ENCODE data around the gene S100A2. TPM values are rescaled to one million over a fixed set of nuclear protein-coding genes. Genes with fewer than 3 reads are reported as not detected.

S100A2 gene
- total and polyA plus RNA-seq, 2 donors (not counting 3 experiments of a cell fraction or from before 2014, with no cell fraction given) = 4.0 to 4.3 TPM

DNA sequence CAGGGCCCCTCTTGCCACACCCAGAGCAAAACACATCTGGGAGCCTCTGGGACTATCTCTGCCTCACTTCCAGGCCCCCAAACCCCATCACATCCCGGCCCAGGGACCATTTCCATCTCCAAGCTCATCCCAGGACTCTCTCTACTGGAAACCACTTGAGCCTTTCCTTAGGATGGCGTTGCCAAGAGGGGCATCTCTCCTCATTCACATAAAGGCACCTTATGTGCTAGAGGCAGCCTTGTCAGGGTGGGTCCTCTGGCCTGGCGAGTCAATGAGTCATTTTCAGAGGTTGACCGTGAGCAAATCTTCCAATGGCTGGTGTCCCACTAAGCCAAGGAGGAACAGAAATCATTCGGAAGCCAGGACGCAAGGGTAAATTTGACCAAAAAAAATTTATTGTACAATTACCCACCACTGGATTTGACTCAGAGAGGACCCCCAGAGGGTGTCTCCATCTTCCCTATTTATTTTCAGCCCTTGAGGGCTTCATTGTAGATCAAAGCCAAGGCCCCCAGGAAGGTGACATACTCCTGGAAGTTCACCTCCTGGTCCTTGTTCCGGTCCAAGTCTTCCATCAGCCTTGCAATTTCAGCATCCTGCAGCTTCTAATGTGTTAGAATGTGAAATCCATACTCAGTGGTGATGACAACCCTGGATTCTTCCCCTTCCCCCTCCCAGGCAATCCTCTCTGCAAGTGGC is 31.3 kb downstream of the S100A2 start:
- POLR2A ChIA-PET = interaction anchor here (0.6 to 3.9 kb wide), 6 partner anchors 11 to 193 kb away, joined by 3 to 32 read pairs (median 5); partner anchors contain the start of genes CHTOP, INTS3, S100A13 and S100A2
- H3K4me3 ChIP-seq (replicated peaks in 1 of 3; ENCODE audit: insufficient read depth in 1 of 3, low read depth in 1 of 3, low read length in 3 of 3) = peak overlapping the region; percentile 34 to 84 (median 81)
- intact Hi-C loops (cut with micrococcal nuclease) = no loop called here
- no peak for DNase-seq (ENCODE audit: low read depth, low spot score)
- no peaks in the 10 kb centered on the region for H3K27me3 ChIP-seq (ENCODE audit: control insufficient read depth in 2 of 2, insufficient read depth in 2 of 2, low read length in 2 of 2)
- H3K79me2 ChIP-seq (ENCODE audit: control insufficient read depth, insufficient read depth, low read length) = peaks cover 15% of the 10 kb centered on the region
- H3K4me1 ChIP-seq (ENCODE audit: control insufficient read depth, extremely low read depth, insufficient read depth, low read length) = peaks cover 43% of the 10 kb centered on the region
- H3K36me3 ChIP-seq (ENCODE audit: control insufficient read depth in 2 of 2, extremely low read depth in 1 of 2, insufficient read depth in 2 of 2, low read length in 2 of 2) = no peaks in the 10 kb centered on the region
- H2AFZ ChIP-seq (ENCODE audit: low read depth, low read length) = no peak overlapping the region
- CTCF ChIA-PET = interaction anchor here (0.9 to 5.8 kb wide), 11 partner anchors 10 to 119 kb away, joined by 3 to 216 read pairs (median 12); partner anchors contain the start of genes S100A1, S100A13, S100A2 and S100A3
- no peaks in the 10 kb centered on the region for H4K20me1 ChIP-seq (replicated peaks; ENCODE audit: control insufficient read depth, extremely low read depth, insufficient read depth, low read length)
- dilution Hi-C loops (cut with MboI; ENCODE audit: extremely low pct_ligation_motif_present, low sequenced_read_pairs) = no loop called here
- no peak for FAIRE-seq
- BruUV-seq (replicated peaks) = TSS peak; percentile 93
- no peaks in the 10 kb centered on the region for H3K9me3 ChIP-seq (replicated peaks; ENCODE audit: control insufficient read depth, insufficient read depth, low read length)
- peak overlapping the region; percentile 96 for H3K27ac ChIP-seq (ENCODE audit: insufficient read depth, low read depth, low read length)
- H3K9me1 ChIP-seq (replicated peaks; ENCODE audit: control insufficient read depth, extremely low read depth, insufficient read depth, low read length) = no peaks in the 10 kb centered on the region
- TF ChIP-seq GATA2 (IDR thresholded peaks at IDR 0.05; ENCODE audit: insufficient read depth, insufficient read length, low read depth, low read length) (no peak), POLR2A (IDR thresholded peaks at IDR 0.05; ENCODE audit: low read depth, low read length) (no peak), MYC (IDR thresholded peaks at IDR 0.05; ENCODE audit: low read depth, low read length) (no peak)
- H3K9ac ChIP-seq (replicated peaks; ENCODE audit: extremely low read depth, insufficient read depth, low read length) = peak overlapping the region; percentile 86
- peak overlapping the region; percentile 91 for H3K4me2 ChIP-seq (ENCODE audit: insufficient read depth, low read length)

DNA sequence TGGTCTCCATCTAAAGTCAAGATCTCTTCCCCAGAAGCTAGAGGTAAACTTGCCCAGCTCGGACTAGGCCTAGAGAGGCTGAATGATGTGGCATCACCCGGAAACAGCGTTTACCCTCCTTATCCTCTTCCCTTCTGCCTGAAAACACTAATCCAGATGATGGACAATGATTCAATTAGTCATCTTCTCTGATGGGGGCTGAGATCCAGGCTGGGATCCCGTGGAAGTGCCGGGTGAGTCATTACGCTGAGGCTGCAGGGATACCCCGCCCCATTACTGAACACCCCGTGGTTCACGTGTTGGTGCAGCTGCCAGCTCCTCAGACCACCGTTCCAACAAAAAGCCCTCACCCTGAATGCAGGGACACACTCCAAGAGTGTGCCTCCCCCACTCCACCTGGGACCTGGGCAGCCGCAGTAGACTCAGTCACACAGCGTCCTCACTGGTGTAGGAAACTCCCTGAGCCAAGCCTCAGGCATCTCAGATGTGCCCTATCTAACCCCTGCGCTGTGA is 31.9 kb downstream of the S100A2 start:
- FAIRE-seq = peak; percentile 97
- peak overlapping the region; percentile 91 for H3K4me2 ChIP-seq (ENCODE audit: insufficient read depth, low read length)
- BruUV-seq (replicated peaks) = no TSS peak

More for the DNA sequence above, 31.9 kb downstream of the S100A2 start:
- Histone ChIP-seq H3K4me1 (ENCODE audit: control insufficient read depth, extremely low read depth, insufficient read depth, low read length) (peaks cover 43% of the 10 kb centered on the region), H3K79me2 (ENCODE audit: control insufficient read depth, insufficient read depth, low read length) (peaks cover 15% of the 10 kb centered on the region), H3K27ac (ENCODE audit: insufficient read depth, low read depth, low read length) (peak overlapping the region; percentile 96), H3K27me3 (ENCODE audit: control insufficient read depth in 2 of 2, insufficient read depth in 2 of 2, low read length in 2 of 2) (no peaks in the 10 kb centered on the region), H3K9ac (replicated peaks; ENCODE audit: extremely low read depth, insufficient read depth, low read length) (peak overlapping the region; percentile 77), H3K9me1 (replicated peaks; ENCODE audit: control insufficient read depth, extremely low read depth, insufficient read depth, low read length) (no peaks in the 10 kb centered on the region), H3K9me3 (replicated peaks; ENCODE audit: control insufficient read depth, insufficient read depth, low read length) (no peaks in the 10 kb centered on the region), H4K20me1 (replicated peaks; ENCODE audit: control insufficient read depth, extremely low read depth, insufficient read depth, low read length) (no peaks in the 10 kb centered on the region), H2AFZ (ENCODE audit: low read depth, low read length) (no peak overlapping the region), H3K36me3 (ENCODE audit: control insufficient read depth in 2 of 2, extremely low read depth in 1 of 2, insufficient read depth in 2 of 2, low read length in 2 of 2) (no peaks in the 10 kb centered on the region), H3K4me3 (replicated peaks in 1 of 3; ENCODE audit: insufficient read depth in 1 of 3, low read depth in 1 of 3, low read length in 3 of 3) (peak overlapping the region in 2 of 3 experiments; percentile 7 to 81)
- ChIA-PET POLR2A (interaction anchor here (1.5 to 3.9 kb wide), 4 partner anchors 12 to 94 kb away, joined by 4 to 32 read pairs (median 10); partner anchors contain the start of genes S100A13, S100A2 and S100A4), CTCF (interaction anchor here (0.6 to 5.8 kb wide), 20 partner anchors 9 to 232 kb away, joined by 3 to 216 read pairs (median 8); partner anchors contain the start of genes CHTOP, S100A1, S100A13 and S100A16)
- DNase-seq (ENCODE audit: low read depth, low spot score) = peak; percentile 94
- dilution Hi-C loops (cut with MboI; ENCODE audit: extremely low pct_ligation_motif_present, low sequenced_read_pairs) = no loop called here
- TF ChIP-seq POLR2AphosphoS5 (IDR thresholded peaks at IDR 0.05; ENCODE audit: insufficient read depth, low read depth, low read length) = peak; percentile 92
- TF ChIP-seq FOS (IDR thresholded peaks at IDR 0.05; ENCODE audit: borderline replicate concordance, insufficient read depth, low read length) = peak; percentile 99
- TF ChIP-seq, protein P1, sequence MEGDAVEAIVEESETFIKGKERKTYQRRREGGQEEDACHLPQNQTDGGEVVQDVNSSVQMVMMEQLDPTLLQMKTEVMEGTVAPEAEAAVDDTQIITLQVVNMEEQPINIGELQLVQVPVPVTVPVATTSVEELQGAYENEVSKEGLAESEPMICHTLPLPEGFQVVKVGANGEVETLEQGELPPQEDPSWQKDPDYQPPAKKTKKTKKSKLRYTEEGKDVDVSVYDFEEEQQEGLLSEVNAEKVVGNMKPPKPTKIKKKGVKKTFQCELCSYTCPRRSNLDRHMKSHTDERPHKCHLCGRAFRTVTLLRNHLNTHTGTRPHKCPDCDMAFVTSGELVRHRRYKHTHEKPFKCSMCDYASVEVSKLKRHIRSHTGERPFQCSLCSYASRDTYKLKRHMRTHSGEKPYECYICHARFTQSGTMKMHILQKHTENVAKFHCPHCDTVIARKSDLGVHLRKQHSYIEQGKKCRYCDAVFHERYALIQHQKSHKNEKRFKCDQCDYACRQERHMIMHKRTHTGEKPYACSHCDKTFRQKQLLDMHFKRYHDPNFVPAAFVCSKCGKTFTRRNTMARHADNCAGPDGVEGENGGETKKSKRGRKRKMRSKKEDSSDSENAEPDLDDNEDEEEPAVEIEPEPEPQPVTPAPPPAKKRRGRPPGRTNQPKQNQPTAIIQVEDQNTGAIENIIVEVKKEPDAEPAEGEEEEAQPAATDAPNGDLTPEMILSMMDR (IDR thresholded peaks at IDR 0.05; ENCODE audit: extremely low read depth in 1 of 2, insufficient read depth in 1 of 2, low read depth in 1 of 2, low read length in 2 of 2) = no peak
- TF ChIP-seq EZH2 (IDR thresholded peaks at IDR 0.05; ENCODE audit: borderline replicate concordance, low read depth, low read length, severe bottlenecking) = no peak
- TF ChIP-seq POLR2A (IDR thresholded peaks at IDR 0.05; ENCODE audit: low read depth, low read length) = peak; percentile 95
- TF ChIP-seq GATA2 (IDR thresholded peaks at IDR 0.05; ENCODE audit: insufficient read depth, insufficient read length, low read depth, low read length) = peak; percentile 84
- TF ChIP-seq JUN (IDR thresholded peaks at IDR 0.05; ENCODE audit: borderline replicate concordance, insufficient read depth, insufficient read length, low read depth) = peak; percentile 86
- TF ChIP-seq, protein P2, sequence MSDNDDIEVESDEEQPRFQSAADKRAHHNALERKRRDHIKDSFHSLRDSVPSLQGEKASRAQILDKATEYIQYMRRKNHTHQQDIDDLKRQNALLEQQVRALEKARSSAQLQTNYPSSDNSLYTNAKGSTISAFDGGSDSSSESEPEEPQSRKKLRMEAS (IDR thresholded peaks at IDR 0.05; ENCODE audit: insufficient read depth, insufficient read length) = peak; percentile 35
- peak; percentile 84 for TF ChIP-seq MYC (IDR thresholded peaks at IDR 0.05; ENCODE audit: low read depth, low read length)
- intact Hi-C loops (cut with micrococcal nuclease) = loop anchor here (1.0 kb wide), 5 partner anchors 22 to 100 kb away; partner anchors contain the start of gene S100A13
